Gastroesophageal sphincter (tissue), 4 donors: ENCODE results near the gene FYB2. TPM values are rescaled to one million over a fixed set of nuclear protein-coding genes. Genes with fewer than 3 reads are reported as not detected.

Experiments used
- ATAC-seq: fragments of 150-250 bp; one replicate; pipeline ENCODE4 v1.9.1; 2016; ENCODE audit warnings: mild to moderate bottlenecking, moderate library complexity
- H3K27ac ChIP-seq, 4 donors: fragments of 200-600 bp; sonication (generic) in 3 of 4; 1 replicate in 3 of 4; 2 replicates in 1 of 4; pipeline ENCODE4 v1.5.1; 2016 to 2019
- H3K27me3 ChIP-seq: fragments of 200-600 bp; sonication (generic); one replicate; pipeline ENCODE4 v1.5.1; 2019
- H3K36me3 ChIP-seq, 2 donors: fragments of 200-600 bp; sonication (generic); one replicate each; pipeline ENCODE4 v1.5.1; 2019; ENCODE audit warnings: control low read depth in 1 of 2
- H3K4me1 ChIP-seq, 3 donors: fragments of 200-600 bp; sonication (generic); 1 replicate in 2 of 3; 2 replicates in 1 of 3; pipeline ENCODE4 v1.5.1; 2016 to 2019; ENCODE audit warnings: control low read depth in 2 of 3
- H3K4me3 ChIP-seq, 2 donors: fragments of 200-600 bp; sonication (generic); one replicate each; pipeline ENCODE4 v1.5.1; 2019; ENCODE audit warnings: mild to moderate bottlenecking in 1 of 2, moderate library complexity in 1 of 2
- H3K9me3 ChIP-seq, 3 donors: fragments of 200-600 bp; sonication (generic); one replicate each; pipeline ENCODE4 v1.5.1; 2017 to 2019; ENCODE audit warnings: control low read depth in 2 of 3
- EP300 ChIP-seq: sonication (generic); formaldehyde crosslinking; IDR thresholded peaks from one replicate; pipeline ENCODE4 v1.6.1; 2017; ENCODE audit warnings: antibody characterized with exemption, mild to moderate bottlenecking
- POLR2A ChIP-seq, 2 donors: fragments of 450-650 bp; IDR thresholded peaks; one replicate each; pipeline ENCODE4 v1.6.1; 2017; ENCODE audit warnings: antibody characterized with exemption in 2 of 2, mild to moderate bottlenecking in 2 of 2, moderate library complexity in 1 of 2
- POLR2AphosphoS5 ChIP-seq: sonication (generic); formaldehyde crosslinking; IDR thresholded peaks from one replicate; pipeline ENCODE4 v1.6.1; 2017; ENCODE audit warnings: antibody characterized with exemption
- WGBS, 2 donors: methylation state at CpG; one replicate each; pipeline ENCODE4 v1.1.5; 2018; ENCODE audit warnings: low coverage in 1 of 2; 5-methylcytosine and 5-hydroxymethylcytosine counted together
- total RNA-seq, 4 donors: library from RNA; depleted of rRNA; stranded (reverse); fragments of >200 nt; gene quantifications; one replicate each; pipeline ENCODE4 v1.1.0, GENCODE V29; 2016
- TF ChIP-seq, protein P1 (sequence below), 4 experiments: fragments of 200-600 bp in 2 of 4; fragments of 450-650 bp in 2 of 4; sonication (generic) in 1 of 4; IDR thresholded peaks; one replicate each; pipeline ENCODE4 v1.5.1; 2017 to 2019; ENCODE audit warnings: antibody characterized with exemption in 4 of 4, mild to moderate bottlenecking in 2 of 4, moderate library complexity in 2 of 4

Gene FYB2
- total RNA-seq, 4 donors from 2014 or later: 0.64 TPM; not detected in 3

DNA sequence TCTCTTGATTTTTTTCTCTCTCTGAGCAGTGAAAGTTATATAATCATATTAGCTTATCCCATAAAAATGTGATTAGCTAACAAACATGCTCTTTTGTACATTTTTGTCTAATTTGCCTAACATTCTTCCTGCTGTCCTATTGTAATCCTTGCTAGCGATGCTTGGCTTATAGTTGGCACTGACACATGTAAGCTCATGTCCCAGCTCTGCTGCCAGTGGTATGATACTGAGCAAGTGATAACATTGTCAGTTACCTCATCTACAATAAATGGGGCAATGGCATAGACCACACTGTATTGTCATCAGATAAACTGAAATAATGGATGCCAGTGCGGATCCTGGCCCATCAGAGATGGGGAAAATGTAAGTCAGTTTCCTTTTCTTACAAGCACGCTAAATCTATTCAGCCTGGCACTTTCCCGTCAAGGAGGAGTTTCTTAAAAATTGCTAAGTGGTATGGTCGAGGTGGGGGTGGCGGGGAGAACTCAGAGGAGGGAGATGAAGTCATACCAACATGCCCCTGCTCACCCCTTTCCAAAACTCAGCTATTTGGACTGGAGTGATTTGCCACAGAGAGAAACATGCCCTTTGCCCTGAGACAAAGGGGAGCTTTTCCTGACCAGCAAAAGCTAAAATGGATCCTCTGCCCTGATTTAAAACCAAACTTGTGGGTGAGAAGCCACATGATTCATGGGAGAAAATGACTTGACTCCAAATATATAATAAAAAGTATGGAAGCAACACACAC lies 1.3 kb downstream of the FYB2 start:
- Histone ChIP-seq H3K4me3 (no peak overlapping the region), H3K9me3 (peaks cover 0 to 12% (median 0%) of the 10 kb centered on the region in 3 donors), H3K27me3 (peaks cover 5% of the 10 kb centered on the region), H3K36me3 (no peaks in the 10 kb centered on the region), H3K27ac (no peak overlapping the region), H3K4me1 (peaks cover 0 to 8% (median 4%) of the 10 kb centered on the region in 3 donors)
- TF ChIP-seq, protein P1, sequence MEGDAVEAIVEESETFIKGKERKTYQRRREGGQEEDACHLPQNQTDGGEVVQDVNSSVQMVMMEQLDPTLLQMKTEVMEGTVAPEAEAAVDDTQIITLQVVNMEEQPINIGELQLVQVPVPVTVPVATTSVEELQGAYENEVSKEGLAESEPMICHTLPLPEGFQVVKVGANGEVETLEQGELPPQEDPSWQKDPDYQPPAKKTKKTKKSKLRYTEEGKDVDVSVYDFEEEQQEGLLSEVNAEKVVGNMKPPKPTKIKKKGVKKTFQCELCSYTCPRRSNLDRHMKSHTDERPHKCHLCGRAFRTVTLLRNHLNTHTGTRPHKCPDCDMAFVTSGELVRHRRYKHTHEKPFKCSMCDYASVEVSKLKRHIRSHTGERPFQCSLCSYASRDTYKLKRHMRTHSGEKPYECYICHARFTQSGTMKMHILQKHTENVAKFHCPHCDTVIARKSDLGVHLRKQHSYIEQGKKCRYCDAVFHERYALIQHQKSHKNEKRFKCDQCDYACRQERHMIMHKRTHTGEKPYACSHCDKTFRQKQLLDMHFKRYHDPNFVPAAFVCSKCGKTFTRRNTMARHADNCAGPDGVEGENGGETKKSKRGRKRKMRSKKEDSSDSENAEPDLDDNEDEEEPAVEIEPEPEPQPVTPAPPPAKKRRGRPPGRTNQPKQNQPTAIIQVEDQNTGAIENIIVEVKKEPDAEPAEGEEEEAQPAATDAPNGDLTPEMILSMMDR (IDR thresholded peaks at IDR 0.05): no peak
- TF ChIP-seq POLR2A (IDR thresholded peaks at IDR 0.05) (no peak), POLR2AphosphoS5 (no peak), EP300 (no peak)
- 73 to 81% methylated on average over 3 to 6 of the region's 6 CpGs for WGBS, 2 donors
- ATAC-seq: no peak

DNA sequence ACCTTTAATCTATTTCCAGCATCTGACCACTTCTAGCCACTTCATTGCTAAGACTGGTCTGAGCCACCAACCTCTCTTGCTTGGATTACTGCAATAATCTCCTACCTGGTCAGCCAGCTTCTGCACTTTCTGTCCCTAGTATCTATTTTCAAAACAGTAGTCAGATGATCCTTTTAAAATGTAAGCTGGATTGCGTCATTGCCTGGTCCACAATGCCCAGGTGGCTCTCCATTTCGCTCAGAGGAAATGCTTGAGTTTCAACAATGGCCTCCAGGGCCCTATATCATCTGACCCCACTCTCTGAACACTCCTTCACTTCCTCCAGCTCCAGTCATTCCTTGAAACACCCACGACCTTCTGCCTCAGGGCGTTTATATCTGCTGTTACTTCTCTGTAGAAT lies 2.3 kb downstream of the FYB2 start:
- Histone ChIP-seq H3K9me3 (peaks cover 0 to 12% (median 0%) of the 10 kb centered on the region in 3 donors), H3K36me3 (no peaks in the 10 kb centered on the region), H3K4me3 (no peak overlapping the region), H3K4me1 (peaks cover 0 to 8% (median 4%) of the 10 kb centered on the region in 3 donors), H3K27me3 (peaks cover 6% of the 10 kb centered on the region), H3K27ac (no peak overlapping the region)
- 81 to 94% methylated on average over 4 of the region's 4 CpGs for WGBS, 2 donors
- TF ChIP-seq, protein P1 (IDR thresholded peaks at IDR 0.05): no peak
- no peak for TF ChIP-seq EP300
- TF ChIP-seq POLR2A (IDR thresholded peaks at IDR 0.05): no peak
- TF ChIP-seq POLR2AphosphoS5: no peak
- ATAC-seq: no peak

DNA sequence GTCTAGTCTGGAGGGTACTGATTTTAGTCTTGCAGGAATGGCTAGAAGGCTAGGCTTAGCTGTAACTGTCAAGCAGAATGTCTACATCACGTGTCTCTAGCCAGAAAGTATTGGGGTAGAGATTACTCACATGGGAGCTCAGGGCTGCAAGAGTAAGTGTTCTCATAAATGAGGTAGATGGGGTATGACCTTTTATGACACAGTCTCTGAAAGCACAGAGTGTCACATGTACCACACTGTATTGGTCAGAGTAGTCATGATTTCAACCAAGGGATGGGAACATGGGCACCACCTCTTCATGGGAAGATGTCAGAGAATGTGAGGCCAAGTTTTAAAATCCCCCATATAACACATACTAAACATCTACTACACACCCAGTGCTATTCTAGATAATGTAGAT lies 2.9 kb downstream of the FYB2 start:
- TF ChIP-seq POLR2A (IDR thresholded peaks at IDR 0.05) (no peak), POLR2AphosphoS5 (no peak), EP300 (no peak)
- TF ChIP-seq, protein P1 (IDR thresholded peaks at IDR 0.05): no peak
- Histone ChIP-seq H3K27ac (no peak overlapping the region), H3K36me3 (no peaks in the 10 kb centered on the region), H3K27me3 (peaks cover 6% of the 10 kb centered on the region), H3K4me1 (peaks cover 0 to 6% (median 3%) of the 10 kb centered on the region in 3 donors), H3K4me3 (no peak overlapping the region), H3K9me3 (peaks cover 0 to 12% (median 0%) of the 10 kb centered on the region in 3 donors)
- no peak for ATAC-seq
- WGBS, 2 donors: 100% methylated on average over 1 of the region's 1 CpG; no CpG with 5 or more reads in 1 of the 2 donors

DNA sequence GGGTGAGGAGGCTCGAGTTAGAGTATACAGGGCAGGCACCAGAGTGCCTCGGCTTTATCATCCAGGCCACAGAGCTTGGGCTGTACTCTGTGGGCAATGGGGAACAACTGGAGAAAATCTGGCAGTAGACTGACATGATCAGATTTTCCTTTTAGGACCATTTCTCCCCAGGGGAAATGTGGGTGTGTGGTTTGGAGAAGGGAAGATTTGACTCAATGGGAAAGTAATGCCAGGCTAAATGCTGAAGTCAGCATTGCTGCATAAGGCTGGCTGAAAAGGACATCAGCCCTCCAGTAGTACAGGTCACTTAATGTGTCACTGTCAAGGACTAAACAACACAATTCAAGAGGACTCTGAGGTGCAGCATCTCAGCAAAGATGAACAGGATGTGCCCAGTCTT lies 5.0 kb downstream of the FYB2 start:
- no peak for ATAC-seq
- no peak overlapping the region for H3K4me3 ChIP-seq
- TF ChIP-seq POLR2A (IDR thresholded peaks at IDR 0.05) (no peak), EP300 (no peak), POLR2AphosphoS5 (no peak)
- TF ChIP-seq, protein P1 (IDR thresholded peaks at IDR 0.05): no peak
- H3K4me1 ChIP-seq: no peaks in the 10 kb centered on the region
- H3K9me3 ChIP-seq: peaks cover 0 to 12% (median 0%) of the 10 kb centered on the region in 3 donors
- H3K27ac ChIP-seq: no peak overlapping the region
- 67 to 68% methylated on average over 1 to 2 of the region's 2 CpGs for WGBS, 2 donors
- no peaks in the 10 kb centered on the region for H3K36me3 ChIP-seq
- H3K27me3 ChIP-seq: peaks cover 6% of the 10 kb centered on the region

DNA sequence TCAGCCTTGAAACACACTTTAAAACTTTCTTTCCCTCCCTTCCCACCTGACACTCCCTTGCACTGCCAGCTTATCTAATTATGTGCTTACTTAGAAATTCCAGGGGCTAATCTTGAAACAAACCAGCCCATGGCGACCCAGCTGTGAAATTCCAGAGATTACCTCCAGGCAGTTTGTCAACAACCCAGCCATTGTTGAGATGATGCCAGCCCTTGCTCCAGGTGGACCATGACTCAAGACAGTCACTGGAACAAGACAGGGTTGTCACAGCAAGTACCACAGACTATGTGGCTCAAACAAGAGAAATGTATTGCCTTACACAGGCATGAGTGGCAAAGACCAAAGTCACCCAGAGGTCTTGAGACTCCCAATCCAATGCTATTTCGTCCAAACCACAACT lies 7.9 kb downstream of the FYB2 start:
- no peak for ATAC-seq

More for the DNA sequence above, 7.9 kb downstream of the FYB2 start:
- peaks cover 6% of the 10 kb centered on the region for H3K27me3 ChIP-seq
- WGBS, 2 donors: 34 to 63% methylated on average over 2 of the region's 2 CpGs
- H3K4me3 ChIP-seq: no peak overlapping the region
- no peak overlapping the region for H3K27ac ChIP-seq
- H3K36me3 ChIP-seq: no peaks in the 10 kb centered on the region
- no peak for TF ChIP-seq POLR2AphosphoS5
- TF ChIP-seq POLR2A (IDR thresholded peaks at IDR 0.05): no peak
- peaks cover 0 to 12% (median 0%) of the 10 kb centered on the region in 3 donors for H3K9me3 ChIP-seq
- H3K4me1 ChIP-seq: no peaks in the 10 kb centered on the region
